Type B pancreatic cell (in vitro differentiated cells): ENCODE measurements around the gene TCHP. TPM values are rescaled to one million over a fixed set of nuclear protein-coding genes. Genes with fewer than 3 reads are reported as not detected.
"Not testable (repeated sequence)": the region's sequence is repeated elsewhere in the genome, so short reads cannot be mapped to it uniquely, and the experiment has no call there.

Source experiments
- DNase-seq: peaks from one replicate; pipeline ENCODE4 v3.0.0; 2021; ENCODE audit warnings: mixed read lengths; ENCODE audit not compliant: unreplicated experiment; ENCODE audit errors: extremely low spot score
- H3K27ac Mint-ChIP-seq: 2 replicates; pipeline ENCODE4 v1.8.0; 2021; ENCODE audit warnings: mild to moderate bottlenecking, mixed read lengths
- H3K27me3 Mint-ChIP-seq: 2 replicates; pipeline ENCODE4 v1.8.0; 2021; ENCODE audit warnings: mixed read lengths
- H3K36me3 Mint-ChIP-seq: 2 replicates; pipeline ENCODE4 v1.8.0; 2021; ENCODE audit warnings: mixed read lengths
- H3K4me1 Mint-ChIP-seq: one replicate; pipeline ENCODE4 v1.8.0; 2021; ENCODE audit warnings: mixed read lengths; ENCODE audit not compliant: unreplicated experiment
- H3K4me3 Mint-ChIP-seq: 2 replicates; pipeline ENCODE4 v1.8.0; 2021; ENCODE audit warnings: mild to moderate bottlenecking, mixed read lengths
- H3K9me3 Mint-ChIP-seq: 2 replicates; pipeline ENCODE4 v1.8.0; 2021; ENCODE audit warnings: mixed read lengths
- total RNA-seq: library from RNA; stranded (reverse); gene quantifications from 2 replicates; pipeline ENCODE4 v1.2.1, GENCODE V29; 2021; ENCODE audit warnings: low replicate concordance
- TF ChIP-seq, protein P1 (sequence below): fragments of 200-600 bp; sonication (generic); conservative IDR thresholded peaks from 2 replicates; pipeline ENCODE4 v1.5.0; 2021; ENCODE audit warnings: antibody characterized with exemption, mild to moderate bottlenecking

Gene TCHP
- total RNA-seq, 1 donor from 2014 or later = 21.6 TPM

DNA sequence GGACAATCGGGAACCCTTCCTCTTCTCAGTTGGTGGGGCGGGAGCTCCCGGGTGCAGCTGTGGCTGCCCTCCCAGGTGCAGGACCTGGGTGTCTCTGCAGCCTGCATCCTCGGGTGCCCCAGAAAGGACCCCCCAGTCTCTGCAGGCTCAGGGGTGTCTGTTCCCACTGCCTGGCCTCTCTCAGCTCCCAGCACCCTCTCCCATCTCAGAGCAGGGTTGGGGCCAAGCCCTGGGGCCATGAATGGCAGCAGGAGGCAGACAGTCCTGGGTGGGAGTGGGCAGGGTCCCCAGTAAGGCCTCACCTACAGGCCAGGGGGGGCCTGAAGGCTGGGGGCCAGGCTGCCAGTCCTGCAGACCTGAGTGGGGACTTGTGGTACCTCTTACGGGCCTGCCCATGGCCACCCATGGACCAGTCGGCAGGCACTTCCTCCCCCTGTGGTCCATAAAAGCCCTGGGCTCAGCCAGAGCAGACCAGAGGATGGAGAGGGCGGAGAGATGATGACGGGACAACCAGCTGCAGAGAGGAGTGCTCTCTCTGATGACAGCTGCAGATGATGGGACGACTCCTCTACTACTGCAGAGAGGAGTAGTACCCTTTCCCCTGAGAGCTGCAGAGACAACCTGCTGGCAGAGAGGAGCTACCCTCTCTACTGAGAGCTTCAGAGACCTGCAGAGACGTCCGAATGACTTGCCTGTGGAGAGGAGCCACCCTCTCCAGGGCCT, 26.6 kb downstream of the TCHP start:
- H3K36me3 Mint-ChIP-seq = peaks cover 7% of the 10 kb centered on the region
- H3K27me3 Mint-ChIP-seq = no peaks in the 10 kb centered on the region
- H3K27ac Mint-ChIP-seq = no peak overlapping the region
- no peak for DNase-seq
- H3K4me1 Mint-ChIP-seq = peaks cover 8% of the 10 kb centered on the region
- H3K9me3 Mint-ChIP-seq = no peaks in the 10 kb centered on the region
- no peak overlapping the region for H3K4me3 Mint-ChIP-seq
- TF ChIP-seq, protein P1, sequence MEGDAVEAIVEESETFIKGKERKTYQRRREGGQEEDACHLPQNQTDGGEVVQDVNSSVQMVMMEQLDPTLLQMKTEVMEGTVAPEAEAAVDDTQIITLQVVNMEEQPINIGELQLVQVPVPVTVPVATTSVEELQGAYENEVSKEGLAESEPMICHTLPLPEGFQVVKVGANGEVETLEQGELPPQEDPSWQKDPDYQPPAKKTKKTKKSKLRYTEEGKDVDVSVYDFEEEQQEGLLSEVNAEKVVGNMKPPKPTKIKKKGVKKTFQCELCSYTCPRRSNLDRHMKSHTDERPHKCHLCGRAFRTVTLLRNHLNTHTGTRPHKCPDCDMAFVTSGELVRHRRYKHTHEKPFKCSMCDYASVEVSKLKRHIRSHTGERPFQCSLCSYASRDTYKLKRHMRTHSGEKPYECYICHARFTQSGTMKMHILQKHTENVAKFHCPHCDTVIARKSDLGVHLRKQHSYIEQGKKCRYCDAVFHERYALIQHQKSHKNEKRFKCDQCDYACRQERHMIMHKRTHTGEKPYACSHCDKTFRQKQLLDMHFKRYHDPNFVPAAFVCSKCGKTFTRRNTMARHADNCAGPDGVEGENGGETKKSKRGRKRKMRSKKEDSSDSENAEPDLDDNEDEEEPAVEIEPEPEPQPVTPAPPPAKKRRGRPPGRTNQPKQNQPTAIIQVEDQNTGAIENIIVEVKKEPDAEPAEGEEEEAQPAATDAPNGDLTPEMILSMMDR = no peak

DNA sequence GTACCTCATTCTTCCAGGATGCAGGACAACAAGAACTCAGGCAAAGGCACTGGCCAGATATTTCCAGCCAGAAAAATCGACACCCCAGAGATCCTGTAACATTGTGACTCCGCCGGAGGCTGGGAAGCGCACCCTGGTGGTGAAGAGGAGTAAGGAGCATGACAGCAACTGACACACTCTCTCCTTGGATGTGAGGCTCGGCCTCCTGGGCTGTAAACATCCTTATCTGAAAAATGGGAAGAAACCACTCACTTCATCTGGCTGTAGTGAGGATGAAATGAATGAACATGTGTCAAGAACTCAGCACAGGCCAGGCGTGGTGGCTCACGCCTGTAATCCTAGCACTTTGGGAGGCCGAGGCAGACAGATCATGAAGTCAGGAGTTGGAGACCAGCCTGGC, 27.5 kb downstream of the TCHP start:
- H3K9me3 Mint-ChIP-seq = no peaks in the 10 kb centered on the region
- H3K36me3 Mint-ChIP-seq = peaks cover 12% of the 10 kb centered on the region
- no peaks in the 10 kb centered on the region for H3K27me3 Mint-ChIP-seq
- H3K4me1 Mint-ChIP-seq = peaks cover 8% of the 10 kb centered on the region
- peak overlapping the region; percentile 75 for H3K27ac Mint-ChIP-seq
- no peak overlapping the region for H3K4me3 Mint-ChIP-seq
- DNase-seq = no peak
- TF ChIP-seq, protein P1 = peak; percentile 77

DNA sequence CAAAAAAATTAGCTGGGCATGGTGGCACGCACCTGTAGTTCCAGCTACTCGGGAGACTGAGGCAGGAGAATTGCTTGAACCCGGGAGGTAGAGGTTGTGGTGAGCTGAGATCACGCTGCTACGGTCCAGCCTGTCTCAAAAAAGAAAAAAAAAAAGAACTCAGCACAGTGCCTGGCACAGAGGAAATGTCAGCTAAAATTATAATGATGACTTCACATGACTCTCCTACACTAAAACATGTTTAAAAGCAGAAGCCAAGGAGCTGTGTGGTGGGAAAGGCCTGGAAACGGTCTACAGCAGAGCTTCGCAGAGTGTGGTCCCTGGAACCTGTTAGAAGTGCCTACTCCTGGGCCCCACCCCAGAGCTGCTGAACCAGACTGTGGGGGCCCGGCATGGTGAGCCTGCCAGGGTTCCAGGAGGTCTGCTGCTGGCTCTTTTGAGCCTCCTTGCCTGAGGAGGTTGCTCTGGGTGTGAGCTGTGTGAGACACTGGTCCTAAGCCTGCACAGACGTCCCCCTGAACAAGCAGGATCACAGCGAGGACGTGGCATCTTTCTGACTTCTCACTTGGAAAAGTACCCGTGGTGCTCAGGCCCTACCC, 28.1 kb downstream of the TCHP start:
- Mint-ChIP-seq H3K4me3 (no peak overlapping the region), H3K36me3 (peaks cover 12% of the 10 kb centered on the region), H3K9me3 (no peaks in the 10 kb centered on the region), H3K4me1 (peaks cover 8% of the 10 kb centered on the region), H3K27me3 (no peaks in the 10 kb centered on the region), H3K27ac (no peak overlapping the region)
- TF ChIP-seq, protein P1 = no peak
- DNase-seq = no peak

DNA sequence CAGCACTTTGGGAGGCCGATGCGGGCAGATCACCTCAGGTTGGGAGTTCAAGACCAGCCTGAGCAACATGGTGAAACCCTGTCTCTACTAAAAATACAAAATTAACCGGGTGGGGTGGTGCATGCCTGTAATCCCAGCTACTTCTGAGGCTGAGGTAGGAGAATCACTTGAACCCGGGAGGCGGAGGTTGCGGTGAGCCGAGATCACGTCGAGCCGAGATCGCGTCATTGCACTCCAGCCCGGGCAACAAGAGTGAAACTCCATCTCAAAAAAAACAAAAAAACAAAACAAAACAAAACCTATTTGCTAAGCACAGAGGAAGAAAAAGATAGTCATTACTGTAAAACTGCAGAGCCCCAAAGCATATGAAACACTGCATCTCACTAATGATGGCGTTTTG, 29.3 kb downstream of the TCHP start:
- peaks cover 11% of the 10 kb centered on the region for H3K4me1 Mint-ChIP-seq
- H3K27me3 Mint-ChIP-seq, H3K9me3 Mint-ChIP-seq, DNase-seq, H3K4me3 Mint-ChIP-seq, H3K27ac Mint-ChIP-seq: not testable (repeated sequence)
- H3K36me3 Mint-ChIP-seq = peaks cover 18% of the 10 kb centered on the region

DNA sequence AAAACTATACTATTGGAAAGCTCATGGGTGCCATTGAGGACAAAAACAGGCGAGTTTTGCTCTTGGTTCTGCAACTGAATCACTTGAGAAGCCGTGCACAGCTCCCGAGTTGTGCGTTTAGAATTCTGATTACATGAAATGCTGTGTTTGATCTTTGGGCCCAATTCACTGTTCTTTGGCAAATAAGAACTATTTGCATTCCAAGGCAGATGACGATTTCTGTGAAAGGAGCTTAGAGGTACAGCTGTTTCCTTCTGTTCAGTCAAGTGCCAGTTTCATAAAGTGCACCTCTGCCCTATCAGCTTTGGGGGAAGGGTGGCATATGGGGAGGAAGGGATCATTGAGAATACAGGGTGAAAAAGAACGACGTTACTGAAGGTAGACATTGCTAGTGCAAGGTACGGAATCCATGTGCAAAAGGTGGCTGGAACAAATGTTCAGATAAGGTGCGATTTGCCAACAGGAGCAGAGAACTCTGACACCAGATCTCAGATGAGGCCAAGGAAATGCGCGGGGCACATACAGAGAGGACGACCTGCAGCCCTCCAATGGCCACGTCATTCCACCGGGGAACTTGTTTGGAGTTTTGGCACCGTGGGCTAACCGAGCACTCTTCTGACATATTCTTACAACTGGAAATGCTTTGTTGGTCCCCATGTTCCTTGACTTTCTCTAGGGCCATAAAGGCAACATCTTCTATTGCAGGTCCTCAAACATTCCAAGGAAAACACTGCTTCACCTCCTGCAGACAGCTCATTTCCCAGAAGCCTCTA, 30.1 kb downstream of the TCHP start:
- DNase-seq = no peak
- no peaks in the 10 kb centered on the region for H3K27me3 Mint-ChIP-seq
- H3K4me1 Mint-ChIP-seq = peaks cover 7% of the 10 kb centered on the region
- no peak overlapping the region for H3K4me3 Mint-ChIP-seq
- H3K9me3 Mint-ChIP-seq = no peaks in the 10 kb centered on the region
- peaks cover 18% of the 10 kb centered on the region for H3K36me3 Mint-ChIP-seq
- no peak overlapping the region for H3K27ac Mint-ChIP-seq
- TF ChIP-seq, protein P1 = no peak

DNA sequence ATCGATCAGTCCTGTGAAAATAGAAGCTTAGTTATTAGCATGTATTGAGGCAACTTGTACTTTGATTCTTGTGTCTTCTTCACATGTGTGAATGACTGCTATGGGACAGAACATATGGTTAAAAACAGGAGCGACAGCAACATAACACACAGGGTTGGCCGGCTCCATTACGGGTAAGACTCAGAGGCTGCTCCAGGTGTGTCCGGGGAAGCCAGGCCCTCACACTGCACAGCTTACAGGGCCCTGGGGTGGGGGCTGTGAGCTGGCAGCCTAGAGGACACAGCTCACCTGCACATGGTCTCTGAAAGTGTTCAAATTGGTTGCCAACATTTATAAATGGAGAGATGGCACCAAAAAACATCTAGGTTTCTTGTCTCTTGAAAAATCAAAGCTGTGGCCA, 31.1 kb downstream of the TCHP start:
- H3K4me3 Mint-ChIP-seq = no peak overlapping the region
- peaks cover 7% of the 10 kb centered on the region for H3K4me1 Mint-ChIP-seq
- H3K36me3 Mint-ChIP-seq = peaks cover 21% of the 10 kb centered on the region
- H3K27ac Mint-ChIP-seq = no peak overlapping the region
- H3K9me3 Mint-ChIP-seq = no peaks in the 10 kb centered on the region
- no peaks in the 10 kb centered on the region for H3K27me3 Mint-ChIP-seq
- no peak for DNase-seq
- TF ChIP-seq, protein P1 = no peak
